Epithelial cell of esophagus (primary cell): Measurements from ENCODE around the gene DDX27.
"Not testable (repeated sequence)": the region's sequence is repeated elsewhere in the genome, so short reads cannot be mapped to it uniquely, and the experiment has no call there.

Experiments
- DNase-seq: peaks from one replicate; pipeline ENCODE4 v3.0.0; 2010; ENCODE audit warnings: low read depth
- H3K4me3 ChIP-seq: 2 replicates; pipeline ENCODE4 v1.5.1; 2011; ENCODE audit warnings: mild to moderate bottlenecking, low read length, control low read depth
- TF ChIP-seq, protein P1 (sequence below): IDR thresholded peaks from 2 replicates; pipeline ENCODE4 v1.5.1; 2011; ENCODE audit warnings: low read depth, mild to moderate bottlenecking, low read length, control low read depth, inconsistent platforms; ENCODE audit not compliant: insufficient read depth; ENCODE audit errors: missing control alignments

The DDX27 gene

DNA sequence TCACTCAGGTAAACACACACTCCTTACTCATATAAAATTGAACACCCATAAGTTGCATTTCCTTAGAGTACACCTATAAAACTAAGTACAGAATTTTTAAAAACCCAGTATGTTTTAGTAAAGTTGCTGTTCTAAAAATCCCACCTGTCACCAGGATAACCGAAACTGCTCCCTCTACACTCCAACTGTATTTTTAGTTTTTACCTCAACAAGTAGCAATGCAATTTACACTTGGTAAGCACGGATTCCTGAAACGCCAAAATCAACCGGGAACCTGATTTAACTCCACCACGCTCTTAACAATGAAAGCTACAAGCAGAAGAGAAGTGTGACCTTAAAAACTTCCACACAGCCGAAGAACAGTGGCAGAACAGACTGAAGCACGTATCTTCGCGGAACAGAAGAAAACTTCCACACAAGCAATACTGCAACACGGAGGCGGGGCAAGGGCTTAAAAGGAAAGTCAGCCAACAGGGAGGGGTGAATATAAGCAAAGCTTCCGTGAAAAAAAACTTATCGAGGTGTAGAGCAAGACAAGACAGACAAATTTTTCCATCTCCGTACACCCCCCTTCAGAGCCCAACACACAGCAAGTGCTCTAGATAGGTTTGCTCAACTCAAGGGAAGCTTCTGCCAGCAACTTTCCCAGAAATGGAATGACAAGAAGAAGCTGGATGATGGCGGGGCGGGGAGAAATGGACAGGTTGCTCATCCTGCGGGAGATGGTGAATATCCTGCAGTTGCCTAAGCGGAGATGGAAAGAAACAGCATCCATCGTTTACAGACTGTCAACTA is 32.5 kb upstream of the DDX27 start:
- TF ChIP-seq, protein P1, sequence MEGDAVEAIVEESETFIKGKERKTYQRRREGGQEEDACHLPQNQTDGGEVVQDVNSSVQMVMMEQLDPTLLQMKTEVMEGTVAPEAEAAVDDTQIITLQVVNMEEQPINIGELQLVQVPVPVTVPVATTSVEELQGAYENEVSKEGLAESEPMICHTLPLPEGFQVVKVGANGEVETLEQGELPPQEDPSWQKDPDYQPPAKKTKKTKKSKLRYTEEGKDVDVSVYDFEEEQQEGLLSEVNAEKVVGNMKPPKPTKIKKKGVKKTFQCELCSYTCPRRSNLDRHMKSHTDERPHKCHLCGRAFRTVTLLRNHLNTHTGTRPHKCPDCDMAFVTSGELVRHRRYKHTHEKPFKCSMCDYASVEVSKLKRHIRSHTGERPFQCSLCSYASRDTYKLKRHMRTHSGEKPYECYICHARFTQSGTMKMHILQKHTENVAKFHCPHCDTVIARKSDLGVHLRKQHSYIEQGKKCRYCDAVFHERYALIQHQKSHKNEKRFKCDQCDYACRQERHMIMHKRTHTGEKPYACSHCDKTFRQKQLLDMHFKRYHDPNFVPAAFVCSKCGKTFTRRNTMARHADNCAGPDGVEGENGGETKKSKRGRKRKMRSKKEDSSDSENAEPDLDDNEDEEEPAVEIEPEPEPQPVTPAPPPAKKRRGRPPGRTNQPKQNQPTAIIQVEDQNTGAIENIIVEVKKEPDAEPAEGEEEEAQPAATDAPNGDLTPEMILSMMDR = no peak
- DNase-seq = peak; percentile 73
- H3K4me3 ChIP-seq = peak overlapping the region; percentile 77

DNA sequence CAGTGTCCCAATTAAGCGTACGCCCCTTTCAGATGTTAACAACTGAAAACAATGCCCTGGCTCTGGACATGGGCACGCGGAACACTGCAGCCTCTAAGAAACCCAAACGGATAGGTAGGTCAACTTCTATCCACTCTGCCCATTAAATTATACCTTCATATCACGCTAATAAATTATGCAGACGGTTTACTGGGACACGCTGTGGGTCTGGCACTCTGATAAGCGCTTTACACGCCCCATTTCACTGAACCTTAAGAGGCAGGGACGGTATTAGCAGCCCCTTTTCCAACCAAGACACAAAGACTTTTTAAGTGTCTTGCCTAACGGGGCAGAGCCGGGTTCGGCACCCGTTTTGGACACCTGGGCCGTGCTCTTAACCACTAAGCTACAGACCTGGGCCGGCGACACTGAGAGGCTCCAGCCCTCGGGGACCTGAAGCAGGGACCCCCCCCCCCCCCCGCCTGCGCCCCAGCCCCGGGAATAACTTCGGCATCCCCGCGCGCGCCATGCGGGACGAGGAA is 31.8 kb upstream of the DDX27 start:
- DNase-seq = peak; percentile 15
- peak overlapping the region; percentile 77 for H3K4me3 ChIP-seq
- TF ChIP-seq, protein P1 = no peak

DNA sequence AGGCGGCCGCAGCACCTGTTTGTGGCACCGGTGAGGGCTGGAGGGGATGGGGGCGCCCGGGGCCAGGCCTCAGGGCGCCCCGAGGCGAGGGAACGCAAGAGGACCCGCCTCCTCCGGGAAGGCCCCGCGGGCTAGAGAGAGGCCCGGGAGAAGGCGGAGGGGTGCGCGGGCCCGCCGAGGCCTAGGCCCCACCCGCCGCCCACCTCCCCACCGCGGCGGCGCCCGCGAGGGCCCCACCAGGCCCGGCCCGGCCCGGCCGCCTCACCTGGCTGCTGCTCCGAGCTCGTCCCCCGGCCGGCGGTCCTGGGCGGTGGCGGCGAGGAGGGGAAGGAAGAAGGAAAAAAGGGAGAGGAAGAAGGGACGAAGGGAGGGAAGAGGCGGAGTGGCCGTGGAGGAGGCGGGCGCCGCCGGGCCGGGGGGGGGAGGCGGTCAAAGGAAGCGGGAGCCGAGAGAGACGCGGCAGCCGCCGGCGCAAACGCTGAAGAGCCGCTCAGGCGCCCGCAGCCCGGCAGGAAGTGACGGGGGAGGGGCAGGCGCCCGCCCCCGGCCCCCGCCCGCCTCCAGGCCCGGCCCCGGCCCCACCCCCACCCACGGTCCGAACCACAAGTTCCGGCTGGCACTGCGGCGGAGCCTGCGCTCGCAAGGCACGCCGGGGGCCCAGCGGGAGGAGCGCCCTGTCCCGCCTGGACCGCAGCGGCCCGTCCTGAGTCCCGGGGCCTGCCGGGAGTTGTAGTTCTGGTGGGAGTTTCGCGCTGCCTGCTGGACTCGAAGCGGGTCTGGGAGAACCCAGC is 31.2 kb upstream of the DDX27 start, which contains the start of gene STAU1:
Gene STAU1, minus strand, starts transcription at position 484 of the 791 bp plus-strand sequence. CDS start 22,133 bp downstream, outside the sequence.
- peak; percentile 97 for DNase-seq
- TF ChIP-seq, protein P1 = no peak
- H3K4me3 ChIP-seq = peak within 1 kb of the TSS; percentile 77

DNA sequence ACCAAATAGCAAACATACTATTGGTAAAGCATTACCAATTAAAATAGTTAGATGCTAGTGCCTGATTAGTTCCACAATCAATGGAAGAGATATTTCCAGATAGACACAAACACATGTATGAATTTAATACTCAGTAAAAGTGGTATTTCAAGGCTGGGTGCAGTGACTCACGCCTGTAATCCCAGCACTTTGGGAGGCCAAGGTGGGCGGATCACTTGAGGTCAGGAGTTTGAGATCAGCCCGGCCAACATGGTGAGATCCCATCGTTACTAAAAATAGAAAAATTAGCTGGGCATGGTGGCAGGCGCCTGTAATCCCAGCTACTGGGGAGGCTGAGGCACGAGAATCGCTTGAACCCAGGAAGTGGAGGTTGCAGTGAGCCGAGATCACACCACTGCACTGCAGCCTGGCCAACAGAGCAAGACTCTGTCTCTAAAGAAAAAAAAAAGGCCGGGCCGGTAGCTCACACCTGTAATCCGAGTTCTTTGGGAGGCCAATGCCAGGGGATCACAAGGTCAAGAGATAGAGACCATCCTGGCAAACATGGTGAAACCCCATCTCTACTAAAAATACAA is 26.2 kb upstream of the DDX27 start:
- DNase-seq, H3K4me3 ChIP-seq: not testable (repeated sequence)

DNA sequence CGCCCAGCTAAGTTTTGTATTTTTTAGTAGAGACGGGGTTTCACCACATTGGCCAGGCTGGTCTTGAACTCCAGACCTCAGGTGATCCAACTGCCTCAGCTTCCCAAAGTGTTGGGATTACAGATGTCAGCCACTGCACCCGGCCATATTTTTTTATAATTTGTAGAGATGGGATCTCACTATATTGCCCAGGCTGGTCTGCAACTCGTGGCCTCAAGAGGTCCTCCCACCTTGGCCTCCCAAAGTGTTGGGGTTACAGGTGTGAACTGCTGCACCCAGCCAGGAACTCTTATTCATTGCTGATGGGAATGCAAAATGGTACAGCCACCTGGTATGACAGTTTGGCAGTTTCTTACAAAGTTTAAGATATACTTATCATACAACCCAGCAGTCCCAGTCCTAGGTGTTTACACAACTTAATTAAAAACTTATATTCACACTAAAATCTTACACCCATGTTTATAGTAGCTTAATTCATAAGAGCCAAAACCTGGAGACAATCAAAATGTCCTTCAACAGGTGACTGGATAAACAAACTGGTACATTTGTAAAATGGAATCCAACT is 19.4 kb upstream of the DDX27 start:
- TF ChIP-seq, protein P1 = no peak
- H3K4me3 ChIP-seq = no peak overlapping the region
- DNase-seq = no peak

DNA sequence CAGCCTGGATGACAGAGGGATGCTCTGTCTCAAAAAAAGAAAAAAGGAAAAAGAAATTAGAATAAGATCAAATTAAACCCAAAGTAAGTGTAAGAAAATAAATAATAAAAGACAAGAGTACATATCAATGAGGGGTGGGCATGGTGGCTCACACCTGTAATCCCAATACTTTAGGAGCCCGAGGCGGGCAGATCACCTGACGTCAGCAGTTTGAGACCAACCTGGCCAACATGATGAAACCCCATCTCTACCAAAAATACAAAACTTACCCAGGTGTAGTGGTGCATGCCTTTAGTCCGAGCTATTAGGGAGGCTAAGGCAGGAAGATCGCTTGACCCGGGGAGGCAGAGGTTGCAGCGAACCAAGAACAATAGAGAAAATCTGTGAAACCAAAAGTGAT is 16.2 kb upstream of the DDX27 start:
- H3K4me3 ChIP-seq = no peak overlapping the region
- TF ChIP-seq, protein P1 = no peak
- DNase-seq = no peak

DNA sequence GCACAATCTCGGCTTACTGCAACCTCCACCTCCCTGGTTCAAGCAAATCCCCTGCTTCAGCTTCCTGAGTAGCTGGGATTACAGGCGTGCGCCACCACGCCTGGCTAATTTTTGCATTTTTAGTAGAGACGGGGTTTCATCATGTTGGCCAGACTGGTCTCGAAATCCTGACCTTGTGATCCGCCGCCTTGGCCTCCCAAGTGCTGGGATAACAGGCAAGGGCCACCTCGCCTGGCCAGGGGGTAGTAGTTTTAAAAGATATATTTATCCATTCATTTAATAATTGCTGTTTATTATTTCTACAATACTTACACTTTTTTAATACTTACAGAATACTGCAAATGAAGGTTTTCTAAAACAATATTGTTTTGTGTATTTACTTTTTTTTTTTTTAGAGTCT is 15.5 kb upstream of the DDX27 start:
- TF ChIP-seq, protein P1 = no peak
- no peak for DNase-seq
- no peak overlapping the region for H3K4me3 ChIP-seq
